ENCODE measurements around the gene TARBP2.
"Not testable (repeated sequence)": the region's sequence is repeated elsewhere in the genome, so short reads cannot be mapped to it uniquely, and the experiment has no call there.

Gene TARBP2

DNA sequence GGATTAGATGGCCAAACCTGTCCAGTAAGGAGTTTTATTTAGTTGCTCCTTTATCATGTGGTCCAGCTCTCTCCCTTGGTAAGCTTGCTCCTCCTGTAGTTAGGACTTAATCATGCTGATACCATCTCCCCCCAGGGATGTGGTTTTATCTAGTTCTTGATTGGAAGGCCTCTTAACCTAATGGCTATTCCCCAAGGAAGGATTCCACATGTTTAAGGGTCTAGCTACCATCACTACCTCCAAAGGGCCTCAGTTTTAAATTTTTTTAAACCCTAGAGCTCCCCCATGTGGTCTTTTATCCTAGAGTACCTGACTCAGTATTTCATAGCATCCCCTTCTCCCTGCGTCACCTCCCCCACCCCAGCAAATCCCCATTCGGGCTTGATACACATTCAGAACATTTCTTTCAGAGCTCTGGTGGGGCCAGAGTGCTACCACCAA, 24.3 kb upstream of the TARBP2 start:
- DNase-seq (ENCODE audit: low spot score) = peak; percentile 34

DNA sequence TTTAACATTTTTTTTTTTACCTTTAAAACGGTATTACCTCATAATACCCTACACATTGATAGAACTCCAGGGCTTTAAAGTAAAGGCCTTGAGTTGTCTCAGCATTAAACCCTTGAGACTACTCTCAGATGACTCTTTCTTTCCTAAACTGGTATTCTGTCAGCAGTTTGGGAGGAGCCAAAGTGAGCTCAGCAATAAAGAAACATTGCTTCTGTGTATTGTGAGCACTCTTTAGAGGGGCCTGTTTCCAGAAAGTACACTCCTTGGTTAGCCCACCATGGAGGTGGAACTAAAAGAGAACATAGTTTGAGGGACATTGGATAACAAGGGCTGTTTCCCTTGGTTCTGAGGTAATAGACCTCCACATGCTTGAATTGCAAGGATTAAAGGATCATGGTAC, 22.2 kb upstream of the TARBP2 start:
- DNase-seq (ENCODE audit: low spot score) = no peak

DNA sequence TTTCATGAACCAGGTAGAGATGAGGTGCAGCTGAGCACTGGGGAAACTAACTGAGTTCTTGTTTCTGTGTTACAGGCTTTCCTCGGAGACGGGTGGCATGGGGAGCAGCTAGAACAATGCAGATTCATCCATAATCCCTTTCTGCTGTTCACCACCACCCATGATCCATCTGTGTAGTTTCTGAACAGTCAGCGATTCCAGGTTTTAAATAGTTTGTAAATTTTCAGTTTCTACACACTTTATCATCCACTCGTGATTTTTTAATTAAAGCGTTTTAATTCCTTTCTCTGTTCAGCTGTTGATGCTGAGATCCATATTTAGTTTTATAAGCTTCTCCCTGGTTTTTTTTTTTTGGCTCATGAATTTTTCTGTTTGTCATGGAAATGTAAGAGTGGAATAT, 21.8 kb upstream of the TARBP2 start:
- no peak for DNase-seq (ENCODE audit: low spot score)

DNA sequence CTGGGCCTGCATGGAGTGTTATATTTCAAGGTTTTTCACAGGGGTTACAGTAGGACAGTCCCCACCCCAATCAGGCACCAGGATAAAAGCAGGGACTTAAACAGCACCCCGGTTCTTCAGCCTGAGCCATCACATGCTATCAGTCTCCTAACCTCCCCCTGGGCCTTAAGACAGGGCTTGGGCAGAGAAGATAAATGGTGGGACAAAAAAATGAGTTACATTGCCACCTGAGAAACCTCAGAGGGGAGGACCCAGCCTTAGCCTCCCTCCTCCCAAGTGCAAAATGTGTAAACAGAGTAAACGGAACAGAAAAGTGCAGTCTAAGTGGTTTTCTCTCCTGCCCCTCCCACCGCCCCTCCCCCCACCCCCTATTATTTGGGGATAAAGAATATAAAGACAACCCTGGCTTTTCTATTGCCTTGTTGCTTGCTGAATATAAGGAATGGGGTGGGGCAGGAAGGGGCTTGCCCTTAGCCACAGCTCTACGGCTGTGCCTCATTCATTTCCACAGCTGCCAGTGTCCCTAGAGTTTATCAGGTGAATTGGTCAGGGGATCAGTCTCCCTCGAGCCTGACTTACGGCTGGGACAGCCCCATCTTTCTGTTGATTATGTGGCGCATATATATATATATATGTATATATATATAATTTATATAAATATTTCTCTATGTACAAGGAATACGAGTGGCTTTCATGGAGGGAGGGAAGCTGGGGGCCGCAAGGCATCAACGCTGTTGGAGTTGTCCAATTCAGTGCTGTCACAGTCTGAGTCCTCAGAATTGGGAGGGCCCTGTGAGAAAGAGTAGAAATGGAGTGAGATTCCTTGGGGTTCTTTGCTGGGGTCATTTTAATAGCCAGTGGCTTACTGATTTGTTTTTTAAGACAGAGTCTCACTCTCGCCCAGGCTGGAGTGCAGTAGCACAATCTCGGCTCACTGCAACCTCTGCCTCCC, 20.3 kb upstream of the TARBP2 start:
- no peak for DNase-seq (ENCODE audit: low spot score)

DNA sequence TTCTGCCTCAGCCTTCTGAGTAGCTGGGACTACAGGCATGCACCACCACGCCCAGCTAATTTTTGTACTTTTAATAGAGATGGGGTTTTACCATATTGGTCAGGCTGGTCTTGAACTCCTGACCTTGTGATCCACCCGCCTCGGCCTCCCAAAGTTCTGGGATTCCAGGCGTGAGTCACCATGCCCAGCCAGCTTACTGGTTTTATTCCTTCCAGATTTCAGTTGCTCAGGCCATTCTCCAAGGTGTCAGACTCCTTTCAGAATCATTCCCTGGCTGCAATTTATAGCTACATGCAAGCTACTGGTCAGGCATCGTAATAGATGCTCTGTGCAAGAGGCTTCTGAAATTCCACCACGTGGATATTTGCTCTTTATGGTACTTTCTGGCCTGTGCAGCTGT, 19.6 kb upstream of the TARBP2 start:
- DNase-seq (ENCODE audit: low spot score) = not testable (repeated sequence)

DNA sequence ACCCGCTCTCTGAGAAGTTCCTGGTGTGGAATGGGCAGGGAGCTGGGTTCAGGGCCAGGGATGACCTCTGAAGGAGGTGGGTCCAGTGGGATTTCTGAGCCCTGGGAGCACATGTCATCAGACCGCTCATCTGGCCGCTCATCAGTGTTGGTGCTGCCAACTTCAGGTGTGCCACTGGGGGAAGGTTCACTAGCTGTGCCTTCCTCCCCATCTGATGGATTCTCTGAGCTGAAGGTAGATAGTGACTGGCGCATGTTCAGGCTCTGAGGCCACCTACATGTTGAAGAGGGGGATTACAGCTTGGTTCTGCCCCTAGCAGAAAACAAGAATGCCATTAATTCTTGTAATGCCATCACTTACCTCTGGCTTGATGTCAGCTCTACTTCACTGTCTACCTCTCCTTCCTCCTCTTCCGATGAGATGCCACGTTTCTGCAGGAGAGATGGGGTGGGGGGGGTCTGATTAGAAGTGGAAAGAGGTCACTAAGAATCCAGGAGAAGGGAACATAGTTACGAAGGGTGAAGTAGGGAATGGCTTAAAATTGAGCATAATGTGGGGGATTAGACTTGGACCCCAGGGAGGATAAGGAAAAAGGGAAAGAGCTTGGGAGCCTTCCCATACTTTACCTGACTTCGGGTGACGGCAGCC, 19.0 kb upstream of the TARBP2 start:
- DNase-seq (ENCODE audit: low spot score) = no peak

DNA sequence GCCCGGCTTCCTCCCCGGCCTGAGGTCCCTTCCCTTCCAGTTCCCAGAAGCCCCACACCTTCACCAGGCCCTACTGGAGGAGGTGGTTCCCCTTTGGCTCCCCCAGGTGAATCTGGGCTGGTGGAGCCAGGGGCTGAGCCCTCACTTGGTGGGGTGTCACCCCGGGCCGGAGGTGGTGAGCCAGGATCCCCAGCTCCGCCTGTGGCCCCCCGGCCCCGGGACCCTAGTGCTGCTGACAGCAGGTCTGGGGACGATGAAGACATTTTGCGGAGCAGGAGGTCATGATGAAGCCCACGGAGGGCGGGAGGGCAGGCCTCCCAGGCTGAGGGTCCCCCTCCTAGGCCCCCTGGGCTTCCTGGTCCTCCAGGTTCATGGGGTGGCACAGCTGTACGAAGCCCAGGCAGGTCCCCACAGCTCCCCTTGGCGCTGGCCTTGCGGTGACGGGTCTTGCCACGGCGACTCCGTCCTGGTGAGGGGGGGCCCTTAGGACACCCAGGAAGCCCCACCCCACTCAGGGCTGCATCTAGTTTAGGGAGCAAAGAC, 18.4 kb upstream of the TARBP2 start:
- no peak for DNase-seq (ENCODE audit: low spot score)

DNA sequence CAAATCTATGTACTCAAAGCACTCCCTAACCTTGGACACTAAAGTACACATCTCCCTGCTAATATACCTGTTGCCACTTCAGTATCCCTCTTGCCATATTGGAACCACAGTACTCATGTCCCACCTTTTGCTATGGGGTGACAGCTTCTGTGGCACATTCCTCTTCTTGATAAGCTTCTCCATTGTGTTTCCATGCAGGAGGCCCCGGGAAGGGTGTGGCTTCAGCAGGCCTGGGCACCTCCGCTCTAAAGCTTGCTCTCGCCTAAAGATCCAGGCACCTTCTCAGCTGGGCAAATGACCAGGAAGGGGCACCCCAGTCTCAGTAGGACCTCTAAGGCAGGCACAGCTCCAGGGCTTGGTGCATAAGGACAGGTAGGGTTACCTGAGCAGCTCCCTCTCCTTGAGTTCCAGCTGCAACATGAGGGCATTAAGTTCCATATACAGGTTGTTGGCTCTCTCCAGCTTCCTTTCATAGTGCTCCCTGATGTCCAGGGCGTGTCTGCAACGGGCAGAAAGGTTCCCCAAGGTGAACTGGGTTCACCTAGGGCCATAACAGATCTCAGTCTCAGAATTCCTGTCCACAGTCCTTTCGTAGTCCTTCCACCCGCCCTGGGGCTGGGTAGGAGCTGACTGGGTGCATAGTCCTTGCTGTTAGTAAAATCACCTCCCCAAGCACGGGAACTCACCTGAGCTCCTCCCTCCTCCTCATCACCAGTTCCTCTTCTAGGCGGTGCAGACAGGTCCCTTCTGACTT, 17.7 kb upstream of the TARBP2 start:
- DNase-seq (ENCODE audit: low spot score) = no peak

DNA sequence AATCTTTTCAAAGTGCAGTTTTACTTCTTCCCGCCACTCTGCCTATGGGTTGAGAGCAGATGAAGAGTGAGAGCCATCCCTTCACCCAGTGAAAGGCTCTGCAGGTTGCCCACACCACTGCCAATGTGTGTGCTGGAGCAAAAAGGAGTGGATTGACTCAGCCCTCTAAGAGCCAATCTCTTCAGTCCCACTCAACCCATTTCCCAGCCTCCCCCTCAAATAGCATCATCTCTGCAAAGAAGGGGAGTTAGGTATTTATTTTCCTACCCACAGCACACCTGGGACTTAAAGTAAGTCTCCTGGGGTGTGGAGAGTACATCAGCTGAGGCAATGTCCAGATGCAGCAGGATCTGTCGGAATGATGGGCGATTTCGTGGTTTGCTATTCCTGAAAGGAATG, 17.1 kb upstream of the TARBP2 start:
- DNase-seq (ENCODE audit: low spot score) = no peak

DNA sequence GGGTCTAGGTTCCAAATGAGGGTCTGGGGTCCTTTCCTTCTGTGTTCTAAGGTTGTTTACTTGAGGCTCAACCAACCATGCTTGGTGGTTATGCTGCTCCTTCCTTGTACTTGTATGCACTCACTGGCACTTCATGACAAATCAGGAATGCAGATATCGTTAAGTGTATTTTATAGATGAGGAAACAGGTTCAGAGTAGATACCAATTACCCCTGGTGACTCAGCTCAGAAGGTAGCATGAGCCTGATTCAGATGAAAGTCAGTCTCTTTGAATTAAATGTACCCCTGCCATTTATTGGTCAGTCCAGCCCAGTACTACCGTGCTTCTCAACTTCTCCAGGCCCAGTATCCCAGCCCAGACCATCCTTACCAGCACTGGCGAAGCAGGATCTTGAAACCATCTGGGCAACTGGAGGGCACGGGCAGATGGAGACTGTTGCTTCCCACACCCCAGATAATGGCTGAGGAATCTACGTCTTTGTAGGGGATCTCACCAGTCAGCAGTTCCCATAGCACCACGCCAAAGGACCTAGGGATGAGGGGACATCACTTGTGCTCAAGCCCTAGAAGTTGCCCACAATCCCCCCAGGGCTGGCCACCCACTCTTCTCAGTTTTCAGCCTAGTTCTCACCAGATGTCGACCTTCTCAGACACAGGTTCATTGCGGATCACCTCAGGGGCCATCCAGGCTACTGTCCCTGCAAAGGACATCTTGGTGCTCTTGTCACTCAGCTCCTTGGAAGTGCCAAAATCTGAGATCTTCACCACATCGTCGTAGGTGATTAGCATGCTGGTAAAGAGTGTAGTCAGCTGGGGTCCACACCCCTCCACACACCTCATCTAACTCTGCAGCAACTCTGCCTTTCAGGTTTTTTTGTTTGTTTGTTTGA, 16.2 kb upstream of the TARBP2 start:
- no peak for DNase-seq (ENCODE audit: low spot score)

DNA sequence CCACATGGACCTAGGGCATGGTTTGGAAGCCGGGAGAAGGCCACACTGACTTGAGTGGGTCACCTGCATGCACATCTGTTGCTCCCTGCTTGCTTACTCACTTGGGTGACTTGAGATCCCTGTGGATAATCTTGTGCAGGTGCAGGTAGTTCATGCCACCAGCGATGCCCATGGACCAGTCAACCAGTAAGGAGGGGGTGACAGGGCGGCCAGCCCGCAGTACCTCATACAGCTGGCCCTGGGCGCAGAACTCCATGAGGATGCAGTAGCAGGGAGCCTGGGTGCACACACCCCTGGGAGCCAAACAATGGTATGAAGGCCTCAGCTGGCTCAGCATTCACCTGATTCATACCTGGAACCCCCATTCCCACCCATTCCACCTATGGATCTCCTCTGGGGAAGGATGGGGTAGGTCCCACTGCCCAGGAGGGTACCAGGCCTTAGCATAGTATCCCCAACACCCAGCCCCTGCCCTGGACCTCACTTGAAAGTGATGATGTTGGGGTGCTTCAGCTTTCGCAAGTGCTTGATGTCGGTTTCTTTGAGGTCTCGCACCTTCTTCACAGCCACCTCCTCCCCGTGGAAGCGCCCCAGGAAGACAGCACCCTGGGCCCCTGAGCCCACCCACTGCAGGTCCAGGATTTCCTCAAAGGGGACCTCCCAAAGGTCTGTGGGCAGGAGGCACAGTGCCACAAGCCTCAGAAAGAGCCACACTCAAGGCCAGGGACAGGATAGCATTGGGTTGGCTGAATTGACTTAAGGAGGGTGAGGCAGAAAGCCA, 14.9 kb upstream of the TARBP2 start:
- no peak for DNase-seq (ENCODE audit: low spot score)

DNA sequence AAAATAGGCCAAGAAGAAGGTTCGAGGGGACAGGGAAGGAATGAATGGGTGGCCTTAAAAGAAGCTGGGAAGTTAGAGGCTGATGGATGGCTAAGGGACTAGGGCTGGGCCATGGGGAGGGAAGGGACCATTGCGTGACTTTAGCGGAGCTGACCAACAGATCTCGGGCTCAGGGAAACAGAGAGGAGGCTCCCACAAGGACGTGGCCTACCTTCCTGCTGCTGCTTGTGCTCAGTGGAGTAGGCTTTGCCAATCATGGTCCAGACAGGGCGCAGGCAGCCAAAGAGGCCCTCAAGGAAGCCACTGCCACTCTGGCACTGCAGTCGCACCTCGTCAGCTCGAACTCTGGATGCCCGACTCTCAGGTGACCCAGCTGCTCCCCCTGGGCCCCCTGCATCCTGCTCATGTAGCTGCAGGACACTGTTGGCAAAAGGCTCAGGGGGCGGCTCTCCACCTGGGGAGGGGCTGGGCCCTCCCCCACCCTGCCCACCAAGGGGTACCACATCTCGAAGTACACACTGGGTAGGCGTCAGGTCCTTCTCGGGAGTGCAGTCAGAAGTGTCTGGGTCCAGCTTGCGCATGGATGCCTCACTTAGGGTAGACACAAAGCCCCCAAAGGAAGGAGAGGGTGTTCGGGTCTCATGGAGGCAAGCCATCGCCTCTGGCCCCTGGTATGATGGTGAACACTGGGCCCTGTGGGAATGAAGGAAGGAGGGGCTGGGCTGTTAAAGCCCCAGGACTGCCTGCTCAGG, 14.2 kb upstream of the TARBP2 start:
- DNase-seq (ENCODE audit: low spot score) = no peak

DNA sequence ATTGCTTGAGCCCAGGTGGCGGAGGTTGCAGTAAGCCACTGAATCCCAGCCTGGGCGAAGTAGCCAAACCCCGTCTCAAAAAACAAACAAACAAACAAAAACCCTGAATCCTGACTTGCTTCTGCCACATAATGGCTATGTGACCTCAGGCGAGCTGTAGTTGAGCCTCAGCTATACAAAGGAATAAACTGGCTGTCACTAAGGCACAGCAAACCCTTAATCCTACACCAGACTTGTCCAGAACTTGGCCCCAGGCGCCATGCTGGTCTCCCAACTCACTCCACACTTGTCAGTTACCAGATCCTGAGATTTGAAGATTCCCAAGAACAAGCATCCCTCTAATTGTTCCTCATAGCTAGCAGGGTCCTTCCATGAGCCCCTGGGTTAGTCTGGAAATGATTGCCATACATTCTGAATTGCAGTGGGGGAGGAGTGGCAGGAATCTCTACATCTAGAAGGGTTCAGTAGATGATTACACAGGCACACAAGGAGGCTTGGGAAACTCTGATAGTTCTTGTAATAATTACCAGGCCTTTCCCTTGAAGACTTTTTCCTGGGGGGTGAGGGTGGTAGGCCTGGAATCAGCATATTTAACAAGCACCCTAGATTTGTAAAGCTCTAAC, 11.7 kb upstream of the TARBP2 start:
- DNase-seq (ENCODE audit: low spot score) = no peak

DNA sequence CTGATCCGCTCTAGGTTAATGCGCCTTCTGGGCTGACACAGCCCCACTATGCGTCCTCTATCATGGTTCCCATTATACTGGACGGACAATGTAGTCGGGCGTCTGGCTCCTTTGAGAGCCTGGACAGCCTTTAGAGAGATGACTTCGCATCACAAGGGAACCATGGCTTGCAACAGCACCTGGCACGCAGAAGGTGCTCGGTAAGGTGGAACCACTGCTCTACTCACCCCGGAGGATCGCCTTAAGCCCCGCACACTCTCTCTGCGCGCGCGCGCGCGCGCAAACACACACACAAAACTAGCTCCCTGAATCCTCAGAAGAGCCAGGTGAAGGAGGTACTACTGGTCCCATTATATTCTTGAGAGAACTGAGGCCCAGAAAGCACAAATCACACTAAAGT, 8.9 kb upstream of the TARBP2 start:
- no peak for DNase-seq (ENCODE audit: low spot score)

DNA sequence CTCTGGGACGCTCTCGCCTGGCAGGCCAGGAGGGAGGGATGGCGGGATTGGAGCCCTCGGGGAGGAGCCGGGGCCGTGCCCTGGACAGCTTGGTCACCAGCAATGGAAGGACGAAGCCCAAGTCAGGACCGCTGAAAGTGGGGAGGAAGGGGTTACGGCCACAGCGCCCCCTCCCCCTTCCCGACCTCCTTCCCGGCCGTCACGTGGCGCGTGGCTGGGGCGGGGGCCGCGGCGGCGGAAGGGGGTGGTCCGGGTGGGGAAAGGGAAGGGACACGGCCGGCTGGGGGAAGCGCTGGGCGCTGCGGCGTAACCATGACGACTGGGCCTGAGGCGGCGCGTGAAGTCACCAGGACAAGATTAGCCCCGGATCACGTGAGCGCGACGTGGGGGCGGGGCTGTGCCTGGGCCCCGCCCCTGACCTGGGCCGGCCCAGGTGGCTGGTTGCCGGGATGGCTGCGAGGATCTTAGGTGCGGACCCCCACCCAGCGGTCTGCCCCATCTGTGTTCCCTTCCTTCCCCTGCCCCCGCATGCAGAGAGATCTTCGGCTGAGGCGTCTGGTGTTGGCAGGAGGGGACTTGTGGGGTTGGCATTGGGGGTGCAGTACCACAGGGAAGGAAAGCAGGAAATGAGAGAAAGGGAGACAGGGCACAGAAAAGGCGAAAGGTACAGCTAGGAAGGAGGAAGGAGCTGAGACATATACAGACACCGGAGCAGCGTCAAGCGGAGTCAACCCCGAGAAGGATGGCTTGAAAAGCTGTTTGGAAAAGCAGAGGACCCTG, 8.1 kb upstream of the TARBP2 start:
- DNase-seq (ENCODE audit: low spot score) = peak; percentile 85

DNA sequence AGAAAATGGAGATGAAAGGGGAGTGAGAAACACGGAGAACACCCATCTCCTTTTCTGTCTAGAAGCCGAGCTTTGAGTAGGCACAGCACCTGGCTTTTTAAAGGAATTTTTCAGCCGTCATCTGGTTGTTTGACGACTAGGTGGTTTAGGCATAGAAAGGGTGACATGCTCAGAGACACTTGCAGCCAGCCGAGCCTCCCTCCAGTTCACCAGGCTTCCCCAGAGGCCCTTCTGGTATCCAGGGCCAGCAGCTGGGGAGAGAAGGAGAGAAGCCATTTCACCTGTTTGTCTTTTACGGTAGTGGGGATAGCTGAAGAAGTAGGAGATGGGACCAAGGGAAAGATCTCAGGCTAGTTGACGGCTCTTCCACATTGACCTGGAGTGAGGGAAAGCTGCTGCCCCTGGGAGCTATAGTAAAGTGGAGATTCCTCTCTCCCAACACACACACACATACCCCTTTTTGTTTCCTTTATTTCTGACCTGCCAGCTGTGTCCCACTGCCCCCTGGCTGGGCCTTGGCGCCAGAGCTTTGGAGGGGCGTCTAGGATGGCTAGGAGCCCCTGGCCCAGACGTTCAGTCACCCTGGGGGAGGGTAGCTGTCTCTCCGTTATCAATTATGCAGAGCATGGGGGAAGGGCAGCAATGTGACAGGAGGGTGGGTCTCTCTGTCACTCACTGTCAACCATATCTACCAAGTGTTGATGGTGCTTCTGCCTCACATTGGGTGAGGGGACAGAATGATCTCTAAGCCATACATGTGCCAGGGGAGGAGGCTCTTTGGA, 7.3 kb upstream of the TARBP2 start:
- no peak for DNase-seq (ENCODE audit: low spot score)

DNA sequence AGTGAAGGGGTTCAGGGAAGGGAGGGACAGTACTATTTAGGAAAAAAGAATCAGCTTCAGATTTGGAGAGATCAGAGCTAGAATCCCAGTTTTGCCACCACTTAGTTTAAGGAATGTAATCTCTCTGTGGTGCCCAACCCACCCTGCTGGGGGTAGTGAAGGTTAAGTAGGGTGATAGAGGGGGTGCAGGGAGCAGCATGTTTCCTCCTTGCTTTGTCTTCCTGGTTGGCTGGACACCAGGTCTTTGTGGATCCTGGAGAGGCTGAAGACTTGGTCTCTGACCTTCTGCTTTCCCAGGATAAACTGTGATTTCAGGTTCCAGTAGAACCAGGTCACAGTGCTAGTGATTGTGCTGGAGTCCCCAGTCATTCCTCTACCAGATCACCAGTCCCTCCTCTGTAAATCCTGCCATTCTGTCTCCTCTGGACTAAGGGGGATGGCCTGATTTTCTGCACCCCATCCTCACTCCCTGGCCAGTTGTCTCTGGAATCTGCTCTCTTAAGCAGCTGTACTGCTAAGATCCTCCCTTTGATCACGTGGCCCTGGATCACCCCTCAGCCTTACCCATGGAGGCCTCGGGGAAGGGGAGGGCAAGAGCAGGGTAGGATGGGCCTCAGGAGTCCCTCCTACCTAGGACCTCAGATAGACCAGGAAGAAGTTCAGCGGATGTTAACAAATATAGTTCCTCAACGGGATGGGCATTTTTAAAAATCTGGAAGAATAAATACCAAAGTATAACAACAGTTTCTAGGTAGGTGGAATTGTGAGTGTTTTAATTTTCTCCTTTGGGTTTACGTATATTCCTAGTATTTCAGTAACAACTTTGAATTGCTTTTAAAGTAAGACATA, 5.0 kb upstream of the TARBP2 start:
- no peak for DNase-seq (ENCODE audit: low spot score)

Data from CD4-positive, alpha-beta T cell treated with Interleukin-2 at 100 ng/mL for 4 hours (primary cell).